NCI-H128 (cell line): Measurements from ENCODE around the gene PRKCZ.

Experiments used
- DNase-seq: peaks from one replicate; lab custom pipeline; 2025; ENCODE audit not compliant: unreplicated experiment; lab: John Stamatoyannopoulos, UW

Gene PRKCZ

GRCh38 chr1:2204415-2205190, 154.4 kb downstream of the PRKCZ start:
- no peak for DNase-seq

- DNase-seq = no peak
Measured at GRCh38 chr1:2205191-2205952, 155.2 kb downstream of the PRKCZ start.

GRCh38 chr1:2206813-2207487, 156.7 kb downstream of the PRKCZ start:
- no peak for DNase-seq

- DNase-seq = no peak
Measured at GRCh38 chr1:2208309-2209239, 158.4 kb downstream of the PRKCZ start.

GRCh38 chr1:2209400-2210083, 159.3 kb downstream of the PRKCZ start:
- DNase-seq = no peak

GRCh38 chr1:2210084-2210653, 160.0 kb downstream of the PRKCZ start:
- no peak for DNase-seq

- DNase-seq = no peak
Measured at GRCh38 chr1:2210786-2211185, 160.6 kb downstream of the PRKCZ start.

- DNase-seq = no peak
Measured at GRCh38 chr1:2212274-2212531, 162.0 kb downstream of the PRKCZ start.

GRCh38 chr1:2212532-2213491, 162.6 kb downstream of the PRKCZ start:
- no peak for DNase-seq

- no peak for DNase-seq
Measured at GRCh38 chr1:2213576-2214505, 163.6 kb downstream of the PRKCZ start.

- DNase-seq = no peak
Measured at GRCh38 chr1:2214541-2215241, 164.5 kb downstream of the PRKCZ start.

GRCh38 chr1:2215329-2215728, 165.1 kb downstream of the PRKCZ start:
- no peak for DNase-seq

GRCh38 chr1:2215909-2216766, 165.9 kb downstream of the PRKCZ start:
- no peak for DNase-seq

GRCh38 chr1:2216767-2217058, 166.5 kb downstream of the PRKCZ start:
- DNase-seq = no peak

- no peak for DNase-seq
Measured at GRCh38 chr1:2221271-2221670, 171.1 kb downstream of the PRKCZ start.

- DNase-seq = no peak
Measured at GRCh38 chr1:2224170-2224584, 174.0 kb downstream of the PRKCZ start.
